Gastroesophageal sphincter (tissue), 3 donors: ENCODE results near the gene P3H2.

Experiments
- CTCF ChIP-seq, 4 experiments: fragments of 200-600 bp in 2 of 4; fragments of 450-650 bp in 2 of 4; sonication (generic) in 1 of 4; IDR thresholded peaks; one replicate each; pipeline ENCODE4 v1.5.1; 2017 to 2019; ENCODE audit warnings: antibody characterized with exemption in 4 of 4, mild to moderate bottlenecking in 2 of 4, moderate library complexity in 2 of 4
- EP300 ChIP-seq: sonication (generic); formaldehyde crosslinking; IDR thresholded peaks from one replicate; pipeline ENCODE4 v1.6.1; 2017; ENCODE audit warnings: antibody characterized with exemption, mild to moderate bottlenecking

- TF ChIP-seq CTCF (IDR thresholded peaks at IDR 0.05): no peak
- no peak for TF ChIP-seq EP300
Observed at GRCh38 chr3:189909573-189909972, 211.1 kb downstream of the P3H2 start.
